Measurements from ENCODE around the gene TRIP13.

TRIP13 gene

DNA sequence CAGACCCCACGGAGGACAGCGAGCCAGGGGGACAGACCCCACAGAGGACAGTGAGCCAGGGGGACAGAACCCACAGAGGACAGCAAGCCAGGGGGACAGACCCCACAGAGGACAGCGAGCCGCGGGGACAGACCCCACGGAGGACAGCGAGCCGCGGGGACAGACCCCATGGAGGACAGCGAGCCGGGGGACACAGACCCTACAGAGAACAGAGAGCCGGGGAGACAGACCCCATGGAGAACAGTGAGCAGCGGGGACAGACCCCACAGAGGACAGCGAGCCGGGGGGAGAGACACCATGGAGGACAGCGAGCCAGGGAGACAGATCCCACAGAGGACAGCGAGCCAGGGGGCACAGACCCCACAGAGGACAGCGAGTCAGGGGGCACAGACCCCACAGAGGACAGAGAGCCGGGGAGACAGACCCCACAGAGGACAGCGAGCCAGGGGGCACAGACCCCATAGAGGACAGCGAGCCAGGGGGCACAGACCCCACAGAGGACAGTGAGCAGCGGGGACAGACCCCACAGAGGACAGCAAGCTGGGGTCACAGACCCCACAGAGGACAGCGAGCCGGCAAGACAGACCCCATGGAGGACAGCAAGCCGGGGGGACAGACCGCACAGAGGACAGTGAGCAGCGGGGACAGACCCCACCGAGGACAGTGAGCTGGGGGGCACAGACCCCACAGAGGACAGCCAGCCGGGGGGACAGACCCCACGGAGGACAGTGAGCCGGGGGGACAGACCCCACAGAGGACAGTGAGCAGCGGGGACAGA is 37.5 kb upstream of the TRIP13 start:
- DNase-seq, result no peak

DNA sequence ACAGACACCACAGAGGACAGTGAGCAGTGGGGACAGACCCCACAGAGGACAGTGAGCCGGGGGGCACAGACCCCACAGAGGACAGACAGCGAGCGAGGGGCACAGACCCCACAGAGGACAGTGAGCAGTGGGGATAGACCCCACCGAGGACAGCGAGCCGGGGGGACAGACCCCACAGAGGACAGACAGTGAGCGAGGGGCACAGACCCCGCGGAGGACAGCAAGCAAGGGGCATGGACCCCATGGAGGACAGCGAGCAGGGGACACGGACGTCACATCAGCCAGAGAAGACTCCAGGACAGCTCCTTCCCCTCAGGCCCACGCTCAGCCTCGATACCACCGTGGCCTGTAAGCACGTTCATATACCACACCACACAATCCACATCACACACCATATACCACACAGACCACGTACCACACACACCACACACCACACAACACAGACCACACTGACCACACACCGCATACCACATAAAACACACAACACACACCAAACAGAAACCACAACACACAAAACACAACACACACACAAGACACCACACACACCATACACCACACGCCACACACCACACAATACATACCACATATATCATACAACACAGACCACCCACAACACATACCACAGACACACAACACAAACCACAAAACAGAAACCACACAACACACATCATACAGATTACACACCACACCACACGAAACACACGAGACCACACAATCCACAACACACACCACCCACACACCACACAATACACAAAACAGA is 36.7 kb upstream of the TRIP13 start:
- no peak for DNase-seq

DNA sequence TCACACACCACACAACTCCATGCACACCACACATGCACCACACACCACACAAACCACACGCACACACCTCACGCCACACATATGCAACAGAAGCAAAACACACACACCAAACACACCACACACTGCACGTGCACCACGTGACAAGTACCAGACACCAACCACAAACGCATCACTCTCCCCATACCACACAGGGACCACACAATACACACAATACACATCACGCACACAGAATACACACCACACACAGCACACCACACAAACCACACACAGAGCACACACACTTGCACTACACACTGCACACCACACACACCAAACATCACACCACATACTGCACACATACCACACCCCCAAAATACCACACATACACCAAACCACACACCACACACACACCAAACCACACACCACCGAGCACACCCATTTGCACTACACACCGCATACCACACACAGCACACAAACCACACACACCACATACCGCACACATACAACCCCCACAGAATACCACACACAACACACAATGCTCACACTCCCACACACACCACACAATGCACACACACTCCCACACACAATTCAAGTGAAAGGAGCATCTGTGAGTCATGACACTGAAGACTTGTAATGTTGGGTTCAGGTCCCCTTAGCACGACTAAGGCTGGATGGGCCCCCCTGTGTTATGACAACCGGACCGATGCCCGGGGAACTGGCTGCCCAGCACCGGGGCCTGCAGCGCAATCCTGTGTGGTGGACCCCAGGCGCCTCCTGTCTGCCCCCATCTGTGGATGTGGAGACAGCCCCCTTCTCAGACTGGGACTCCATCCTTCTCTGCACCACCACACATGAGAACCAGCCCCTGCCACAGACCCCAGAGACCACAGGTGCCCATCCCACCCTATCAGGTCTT is 35.9 kb upstream of the TRIP13 start:
- no peak for DNase-seq

DNA sequence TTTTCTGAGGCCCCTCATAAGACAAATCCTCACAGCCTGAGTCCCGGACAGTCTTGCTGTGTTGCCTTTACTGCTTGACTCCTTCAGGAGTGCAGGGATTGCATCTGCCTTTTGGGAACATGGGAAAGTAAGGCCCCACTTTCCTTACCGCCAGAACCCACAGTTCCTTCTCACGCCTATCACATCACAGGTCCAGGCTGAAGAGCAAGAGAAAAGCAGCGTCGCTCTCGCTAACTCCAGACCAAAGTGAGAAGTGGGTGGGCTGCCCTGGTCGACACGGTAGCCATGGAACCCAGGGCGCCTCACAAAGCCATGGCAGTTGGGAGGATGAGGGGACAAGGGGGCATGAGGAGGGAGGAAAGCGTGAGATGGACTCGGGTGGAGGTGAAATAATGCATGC is 34.0 kb upstream of the TRIP13 start:
- DNase-seq, result no peak

DNA sequence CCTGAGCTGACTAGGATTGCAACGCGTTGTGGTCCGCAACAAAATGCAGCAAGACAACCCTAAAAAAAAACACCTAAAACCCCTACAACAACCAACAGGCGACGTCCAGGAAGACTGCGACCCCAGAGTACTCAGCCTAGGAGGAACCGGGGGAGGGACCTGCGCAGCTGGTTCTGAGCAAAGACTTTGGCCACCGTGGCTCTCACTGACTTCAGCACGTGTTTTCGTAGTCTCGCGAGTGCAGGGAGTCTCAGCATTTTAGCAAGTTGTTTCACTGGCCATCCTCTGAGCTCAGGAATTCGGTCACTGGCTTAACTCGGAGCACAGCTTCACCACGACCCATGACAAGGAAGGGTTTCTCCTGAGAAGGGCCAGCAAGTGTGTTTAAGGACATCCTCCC is 33.3 kb upstream of the TRIP13 start:
- DNase-seq, result no peak

DNA sequence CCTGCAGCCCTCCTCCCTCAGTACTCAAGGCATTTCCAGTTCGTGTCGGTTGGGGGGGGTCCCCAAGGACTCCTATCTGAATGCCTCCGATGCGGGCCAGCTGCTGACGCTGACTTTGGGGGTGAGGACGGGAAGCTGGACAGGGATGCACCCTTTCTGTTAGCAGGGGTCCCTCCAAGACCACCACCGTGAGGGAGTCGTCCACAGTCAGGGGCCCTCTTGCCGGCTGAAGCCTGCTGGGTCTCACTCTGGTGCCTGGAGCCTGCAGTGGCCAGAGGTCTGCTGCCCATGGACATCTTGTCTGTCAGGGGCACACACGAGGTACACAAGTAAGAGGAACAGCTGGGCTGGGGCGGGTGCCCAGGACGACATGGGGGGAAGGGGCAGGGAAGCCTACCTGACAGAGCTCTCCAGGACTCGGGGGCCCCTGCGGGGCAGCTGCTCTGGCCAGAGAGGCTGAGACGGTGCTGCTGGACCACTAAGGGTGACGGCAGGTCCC is 32.8 kb upstream of the TRIP13 start:
- DNase-seq, result no peak

DNA sequence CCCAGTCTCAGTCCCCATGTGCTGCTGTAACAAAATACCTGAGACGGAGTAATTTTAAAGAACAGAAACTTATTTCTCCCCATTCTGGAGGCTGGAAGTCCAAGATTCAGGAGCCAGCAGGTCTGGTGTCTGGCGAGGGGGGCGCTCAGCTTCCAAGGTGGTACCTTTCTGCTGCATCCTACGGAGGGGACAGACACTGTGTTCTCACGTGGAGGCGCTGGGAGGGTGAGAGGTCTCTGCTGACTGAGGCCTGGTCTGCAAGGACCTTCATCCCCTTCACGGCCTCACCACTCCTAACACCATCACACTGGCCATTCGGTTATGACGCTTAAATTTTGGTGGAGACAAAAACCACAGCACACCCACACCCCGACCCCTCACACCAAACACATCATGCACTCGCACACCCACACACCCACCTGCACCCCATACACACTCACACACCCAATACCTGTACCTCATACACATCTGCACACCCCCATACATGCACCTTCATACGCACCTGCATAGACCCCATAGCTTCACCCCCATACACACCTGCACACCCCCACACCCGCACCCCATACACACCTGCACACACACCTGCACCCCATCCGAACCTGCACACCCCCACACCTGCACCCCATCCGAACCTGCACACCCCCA is 32.1 kb upstream of the TRIP13 start:
- no peak for DNase-seq

DNA sequence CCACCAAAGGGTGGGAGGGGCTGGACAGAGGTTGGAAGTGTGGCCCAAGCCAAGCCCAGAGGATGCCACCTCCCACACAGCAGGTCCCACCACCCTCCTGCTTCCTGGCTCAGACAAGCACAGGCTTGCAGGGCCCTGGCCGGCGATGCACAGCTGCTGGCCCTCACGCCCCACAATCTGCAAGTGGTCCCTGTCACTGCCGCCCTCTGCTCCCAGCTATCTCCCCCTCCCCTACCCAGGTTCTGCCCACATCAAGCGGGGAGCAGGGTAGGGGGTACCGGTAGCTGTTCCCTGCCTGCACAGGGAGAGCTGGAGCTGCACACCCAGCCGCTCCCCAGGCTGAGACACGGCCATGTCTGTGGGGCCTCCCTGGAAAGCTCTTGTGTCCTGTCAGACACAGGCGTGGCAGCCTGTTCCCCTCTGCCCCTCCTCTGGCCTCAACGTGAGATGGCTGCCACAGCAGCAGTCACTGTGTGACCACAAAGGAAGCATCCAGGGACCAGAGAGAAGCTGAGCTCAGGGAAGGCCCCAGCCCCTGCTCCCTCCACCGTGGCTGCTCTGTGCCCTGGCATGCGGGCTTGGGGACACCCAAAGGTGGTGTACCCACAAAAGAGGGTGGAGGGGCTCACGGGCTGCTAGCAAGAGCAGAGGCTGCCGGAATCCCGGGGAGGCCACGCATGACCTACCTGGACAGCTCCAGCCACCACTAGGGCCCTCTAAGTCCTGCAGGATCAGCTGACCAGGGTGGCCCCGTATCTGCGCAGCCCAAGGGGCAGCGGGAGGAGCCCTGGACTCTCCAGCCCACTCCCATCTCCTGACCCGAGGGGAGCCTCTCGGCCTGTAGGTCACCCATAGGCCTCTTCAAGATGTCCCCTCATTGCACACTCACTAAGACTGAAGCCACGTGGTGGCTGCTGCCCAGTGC is 31.0 kb upstream of the TRIP13 start:
- DNase-seq, result no peak

DNA sequence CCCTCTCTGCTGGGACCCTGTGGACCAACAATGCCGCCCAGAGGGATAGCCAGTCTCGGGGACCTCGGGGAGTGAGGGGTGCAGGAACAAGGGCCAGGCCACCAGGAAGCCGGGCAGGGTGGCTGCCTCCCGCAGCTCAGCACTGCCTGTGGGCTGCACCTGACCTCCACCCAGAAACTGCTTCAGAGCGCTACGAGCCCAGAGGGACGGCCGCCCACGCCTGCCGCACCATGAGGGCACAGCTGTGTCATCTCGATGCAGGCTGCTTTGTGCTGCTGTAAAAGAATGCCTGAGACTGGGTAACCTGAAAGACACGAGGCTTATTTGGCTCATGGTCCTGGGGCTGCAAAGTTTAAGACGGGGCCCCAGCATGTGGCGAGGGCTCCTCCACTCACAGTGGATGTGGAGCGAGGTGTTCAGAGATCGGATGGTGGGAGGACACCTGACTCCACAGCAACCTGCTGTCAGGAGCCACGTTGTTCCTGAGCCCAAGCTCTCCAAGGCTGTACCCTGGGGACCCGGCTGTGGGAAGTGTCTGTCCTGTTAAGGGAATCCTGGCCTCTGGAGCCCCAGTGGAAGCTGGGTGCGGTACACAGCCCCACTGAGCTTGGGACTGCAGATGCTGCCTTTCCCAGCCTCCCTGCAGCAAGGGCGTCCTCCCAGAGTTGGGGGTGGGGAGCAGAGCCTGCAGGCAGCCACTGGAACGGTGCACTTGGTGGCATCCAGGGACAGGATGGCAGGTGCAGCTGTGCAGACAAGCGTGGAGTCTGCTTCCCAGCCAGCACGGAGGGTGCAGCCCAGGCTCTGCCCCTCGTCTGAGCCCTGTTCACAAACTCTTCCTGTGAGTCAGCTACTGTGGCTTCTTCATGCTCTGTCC is 30.1 kb upstream of the TRIP13 start:
- no peak for DNase-seq

DNA sequence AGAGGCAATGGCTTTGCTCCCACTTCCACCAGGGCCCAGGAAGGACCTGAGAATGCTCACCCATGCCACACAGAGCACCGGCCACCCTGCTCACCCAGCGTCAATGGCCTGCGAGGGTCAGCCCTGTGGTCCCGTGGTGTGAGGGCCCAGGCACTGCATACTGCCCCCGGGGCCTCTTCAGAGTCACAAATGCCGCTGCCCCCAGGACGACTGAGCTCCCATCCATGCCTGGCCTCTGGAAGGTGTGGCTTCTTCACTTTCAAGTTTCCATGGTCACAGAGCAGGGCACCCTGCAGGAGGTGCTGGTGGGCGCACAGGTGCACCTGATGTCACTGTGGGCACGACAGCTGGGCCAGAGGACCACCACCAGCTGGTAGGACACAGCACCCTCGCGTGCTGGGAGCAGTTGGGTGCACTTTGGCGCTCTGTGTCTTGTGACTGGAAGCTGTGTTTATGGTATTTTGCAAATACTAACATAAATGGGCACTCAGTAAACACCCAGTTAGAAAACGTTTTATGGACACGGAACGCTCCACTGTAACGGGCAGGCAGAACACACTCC is 29.4 kb upstream of the TRIP13 start:
- DNase-seq, result no peak

DNA sequence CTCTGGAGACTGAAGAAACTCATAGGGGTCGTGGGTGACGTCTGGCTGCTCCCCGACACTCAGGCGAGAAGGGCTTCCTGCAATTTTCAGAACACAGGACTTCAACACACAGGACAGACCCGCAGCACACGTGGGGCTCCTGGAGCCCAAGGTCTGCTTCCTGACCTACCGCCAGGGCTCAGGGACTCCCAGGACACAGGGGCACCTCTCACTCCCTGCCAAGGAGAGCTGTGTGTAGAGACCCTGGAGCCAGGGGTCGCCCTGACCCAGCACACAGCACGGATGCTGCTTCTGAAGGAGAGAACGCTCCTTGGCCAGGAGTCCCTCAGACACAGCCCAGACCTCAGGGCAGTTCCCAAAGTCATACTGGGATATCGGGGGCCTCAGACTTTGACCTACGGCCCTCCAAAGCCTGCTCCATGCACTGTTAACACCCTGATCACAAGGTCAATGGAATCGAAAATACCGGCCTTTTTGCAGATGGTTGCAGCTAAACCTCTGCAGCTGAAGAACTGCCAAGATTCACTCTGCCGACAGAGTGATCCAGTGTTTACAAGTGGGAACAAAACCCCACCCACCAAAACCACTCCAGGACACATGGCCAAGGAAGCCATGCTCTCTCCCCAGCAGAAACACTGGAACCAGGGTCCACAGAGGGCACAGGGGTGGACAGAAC is 28.1 kb upstream of the TRIP13 start:
- no peak for DNase-seq

DNA sequence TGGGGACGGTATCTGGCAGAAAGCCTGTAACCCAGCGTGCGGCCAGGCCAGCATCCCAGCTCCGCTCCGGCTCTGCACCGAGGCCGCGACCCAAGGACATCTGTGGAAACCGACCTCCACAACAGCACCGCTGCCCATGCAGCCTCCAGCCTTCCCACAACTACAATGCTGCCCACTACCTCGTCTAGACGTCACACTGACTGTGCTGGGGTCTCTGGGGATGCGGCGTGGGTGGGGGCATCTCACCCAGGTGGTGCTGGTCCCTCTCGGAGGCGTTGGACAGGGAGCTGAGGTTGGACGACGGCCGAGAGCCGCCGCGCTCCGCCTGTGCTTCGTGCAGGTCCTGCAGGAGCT is 27.5 kb upstream of the TRIP13 start:
- DNase-seq, result no peak

DNA sequence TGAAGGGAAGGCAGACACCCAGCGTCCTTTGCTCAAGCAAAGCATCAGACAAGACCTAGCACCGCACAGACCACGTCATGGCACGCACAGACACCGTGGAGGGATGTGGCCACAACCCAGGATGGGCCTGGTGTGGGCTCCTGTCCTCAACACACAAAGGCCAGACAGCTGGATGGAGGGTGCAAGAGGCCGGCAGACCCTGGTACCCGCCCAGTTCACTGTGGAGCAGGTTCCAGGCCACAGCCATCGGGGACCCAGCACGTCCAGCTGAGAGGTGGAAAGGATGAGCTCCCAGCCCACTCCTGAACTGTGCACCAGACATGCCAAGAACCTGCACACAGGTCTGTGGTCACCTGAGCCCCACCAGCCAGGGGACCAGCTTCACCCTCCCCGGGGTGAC is 26.9 kb upstream of the TRIP13 start:
- no peak for DNase-seq

DNA sequence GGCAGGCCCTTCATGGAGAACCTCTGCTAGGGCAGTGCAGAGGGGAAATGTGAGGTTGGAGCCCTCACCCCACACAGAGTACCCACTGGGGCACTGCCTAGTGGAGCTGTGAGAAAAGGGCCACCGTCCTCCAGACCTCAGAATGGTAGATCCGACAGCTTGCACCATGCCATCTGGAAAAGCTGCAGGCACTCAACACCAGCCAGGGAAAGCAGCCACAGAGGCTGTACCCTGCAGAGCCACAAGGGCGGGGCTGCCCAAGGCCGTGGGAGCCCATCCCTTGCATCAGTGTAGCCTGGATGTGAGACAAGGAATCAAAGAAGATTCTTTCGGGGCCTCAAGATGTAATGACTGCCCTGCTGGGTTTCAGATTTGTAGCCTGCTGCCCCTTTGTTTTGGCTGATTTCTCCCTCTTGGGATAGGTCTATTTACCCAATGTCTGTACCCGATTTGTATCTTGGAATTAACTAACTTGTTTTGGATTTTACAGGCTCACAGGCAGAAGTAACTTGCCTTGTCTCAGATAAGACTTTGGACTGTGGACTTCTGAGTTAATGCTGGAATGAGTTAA is 25.3 kb upstream of the TRIP13 start:
- DNase-seq, result no peak

DNA sequence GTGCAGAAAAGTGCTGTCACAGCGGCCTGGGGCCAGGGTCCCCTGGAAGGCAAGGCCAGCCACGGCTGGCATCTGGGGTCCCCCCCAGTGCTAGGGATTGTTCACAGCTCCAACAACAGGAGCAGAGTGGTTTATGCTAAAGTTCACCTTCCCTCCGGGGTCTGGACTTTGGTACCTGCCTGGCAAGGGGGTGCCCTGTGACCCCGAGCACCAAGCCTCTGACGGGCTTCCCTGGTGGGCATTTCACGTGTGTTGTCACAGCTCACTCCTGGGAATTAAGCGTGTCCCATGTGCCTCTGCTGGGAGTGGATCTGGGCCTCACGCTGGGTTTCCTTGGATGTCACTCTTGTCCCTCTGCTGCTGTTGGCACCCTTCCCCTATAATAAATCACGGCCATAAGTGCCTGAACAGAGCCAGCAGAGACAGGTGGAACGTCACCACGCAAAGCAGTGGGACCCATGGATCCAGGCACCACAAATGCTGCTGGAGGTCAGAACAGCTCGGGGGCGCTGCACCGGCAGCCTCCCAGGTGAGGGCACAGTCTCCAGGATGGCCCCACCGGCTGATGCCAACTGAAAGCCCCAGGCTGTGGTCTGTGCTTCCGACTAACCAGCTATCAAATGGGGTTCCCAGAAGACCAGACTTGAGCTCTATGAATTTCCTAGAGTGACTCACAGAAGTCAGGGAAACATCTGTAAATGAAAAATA is 24.1 kb upstream of the TRIP13 start:
- DNase-seq, result no peak

DNA sequence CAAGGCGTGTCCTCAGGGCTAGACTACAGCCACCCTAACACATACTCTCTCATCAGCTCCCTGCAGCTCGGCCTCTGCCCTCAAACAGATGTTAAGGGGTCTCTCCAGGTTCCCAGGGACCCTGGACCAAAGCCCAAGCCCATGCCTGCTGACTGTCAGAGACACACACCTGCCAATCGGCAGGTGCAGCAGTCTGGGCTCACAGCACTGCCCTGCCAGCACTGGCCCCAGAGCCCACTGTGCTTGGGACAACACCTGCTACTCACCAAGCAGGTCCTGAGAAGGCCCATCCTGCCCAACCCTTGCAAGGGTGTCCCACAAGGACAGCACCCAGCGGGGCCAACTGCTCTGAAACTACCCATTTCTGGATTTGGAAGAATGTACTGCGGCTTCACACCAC is 21.7 kb upstream of the TRIP13 start:
- DNase-seq, result no peak

DNA sequence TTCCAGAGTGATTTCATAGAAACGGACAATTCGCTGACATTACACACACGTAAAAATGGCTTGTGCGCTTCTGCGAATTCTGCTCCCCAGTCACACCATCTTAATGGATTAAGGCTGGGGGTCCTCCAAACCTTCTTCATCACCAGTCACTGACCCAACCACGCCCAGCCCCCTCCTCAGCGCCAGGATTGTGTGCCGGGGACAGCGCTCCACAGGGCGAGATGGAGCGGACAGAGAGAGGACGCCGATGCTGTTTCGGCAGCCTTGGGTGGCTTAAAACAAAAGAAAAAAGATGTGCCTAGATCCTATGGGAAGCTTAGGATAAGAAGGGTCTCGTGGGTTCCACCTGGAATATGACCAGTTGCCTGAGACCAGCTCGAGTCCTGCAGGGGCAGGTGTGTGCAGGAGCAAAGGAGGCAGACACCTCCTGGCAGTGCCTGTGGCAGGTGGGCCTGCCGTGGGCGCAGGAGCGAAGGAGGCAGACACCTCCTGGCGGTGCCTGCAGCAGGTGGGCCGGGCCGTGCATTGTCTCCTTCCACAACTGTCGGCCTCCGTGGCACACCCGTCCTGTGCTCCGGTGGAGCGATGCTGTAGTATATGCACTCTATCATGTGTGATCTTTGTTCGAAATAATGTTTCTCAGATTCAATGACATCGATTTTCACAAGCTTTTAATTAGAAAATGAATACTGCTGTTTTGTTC is 20.9 kb upstream of the TRIP13 start:
- DNase-seq, result no peak

DNA sequence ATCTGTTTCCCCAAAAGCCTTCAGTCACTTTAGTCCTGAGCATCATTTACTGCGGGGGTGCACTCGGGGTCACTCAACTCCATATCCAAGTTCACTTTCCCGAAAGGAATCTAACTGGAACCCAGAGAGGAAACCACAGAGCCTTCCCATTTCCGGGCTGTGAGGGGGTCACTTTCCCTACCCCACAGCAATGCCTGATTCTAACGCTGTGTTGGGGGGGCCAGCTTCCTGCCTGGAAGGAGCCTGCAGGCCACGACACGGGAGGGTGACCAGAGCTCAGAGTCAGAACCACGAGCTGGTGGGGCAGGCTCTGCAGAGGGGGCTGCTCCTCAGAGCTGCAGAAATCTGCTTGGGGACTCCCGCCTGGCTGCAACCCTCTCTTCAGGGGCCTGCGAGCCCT is 20.4 kb upstream of the TRIP13 start:
- no peak for DNase-seq
